Muscle of back (tissue), 11 donors: ENCODE measurements around the gene AKAP13. TPM values are rescaled to one million over a fixed set of nuclear protein-coding genes. Genes with fewer than 3 reads are reported as not detected.
"Not testable (repeated sequence)": the region's sequence is repeated elsewhere in the genome, so short reads cannot be mapped to it uniquely, and the experiment has no call there.

Source experiments
- DNase-seq, 3 donors: peaks; one replicate each; pipeline versions ENCODE4 v3.0.0 to v3.0.0-alpha.2; 2013
- polyA plus RNA-seq, 10 donors: library from polyadenylated mRNA; unstranded; fragments of 120-200 nt; gene quantifications; one replicate each; pipeline ENCODE4 v1.2.1, GENCODE V29; 2013; ENCODE audit not compliant: insufficient read length in 10 of 10

Gene AKAP13
- polyA plus RNA-seq, 10 donors, result 58.9 to 89.6 (median 65.7) TPM

DNA sequence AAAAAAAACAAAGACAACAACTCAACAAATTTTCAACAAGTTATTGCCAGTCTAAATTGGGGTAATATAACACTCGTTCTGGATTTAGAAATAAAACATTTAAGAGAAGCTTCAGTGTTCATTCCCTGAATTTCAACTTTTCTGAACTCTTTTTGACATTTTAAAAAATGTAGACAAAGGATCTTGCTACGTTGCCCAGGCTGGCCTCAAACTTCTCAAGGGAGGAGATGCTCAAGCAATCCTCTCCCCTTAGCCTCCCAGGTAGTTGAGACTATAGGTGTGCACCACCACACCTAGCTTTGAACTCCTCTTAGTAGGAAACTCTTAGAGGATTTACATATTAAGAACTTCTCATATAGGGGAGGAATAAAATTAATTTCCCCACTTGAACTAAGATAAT lies 91.9 kb downstream of the AKAP13 start:
- DNase-seq, result no peak

DNA sequence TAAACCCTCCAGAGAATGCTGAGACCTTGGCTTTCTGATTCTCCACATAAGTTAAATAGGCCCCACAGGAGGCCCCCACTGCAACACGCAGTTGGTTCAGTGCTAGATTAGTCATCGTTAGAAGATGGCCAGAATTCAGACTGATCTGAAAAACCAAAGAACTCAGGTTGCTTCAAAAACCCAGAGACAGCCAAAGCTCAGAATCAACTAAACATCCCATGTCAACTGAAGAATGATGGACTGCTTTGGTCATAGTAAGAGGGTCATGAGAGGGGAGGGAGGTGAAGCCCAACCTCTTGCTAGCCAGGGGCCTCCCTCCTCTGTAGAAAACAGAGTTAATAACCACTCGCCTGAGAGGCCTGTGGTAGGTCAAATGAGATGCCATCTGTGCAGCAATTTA lies 93.1 kb downstream of the AKAP13 start:
- peak in 2 of 3 donors; percentile 40 to 46 for DNase-seq

DNA sequence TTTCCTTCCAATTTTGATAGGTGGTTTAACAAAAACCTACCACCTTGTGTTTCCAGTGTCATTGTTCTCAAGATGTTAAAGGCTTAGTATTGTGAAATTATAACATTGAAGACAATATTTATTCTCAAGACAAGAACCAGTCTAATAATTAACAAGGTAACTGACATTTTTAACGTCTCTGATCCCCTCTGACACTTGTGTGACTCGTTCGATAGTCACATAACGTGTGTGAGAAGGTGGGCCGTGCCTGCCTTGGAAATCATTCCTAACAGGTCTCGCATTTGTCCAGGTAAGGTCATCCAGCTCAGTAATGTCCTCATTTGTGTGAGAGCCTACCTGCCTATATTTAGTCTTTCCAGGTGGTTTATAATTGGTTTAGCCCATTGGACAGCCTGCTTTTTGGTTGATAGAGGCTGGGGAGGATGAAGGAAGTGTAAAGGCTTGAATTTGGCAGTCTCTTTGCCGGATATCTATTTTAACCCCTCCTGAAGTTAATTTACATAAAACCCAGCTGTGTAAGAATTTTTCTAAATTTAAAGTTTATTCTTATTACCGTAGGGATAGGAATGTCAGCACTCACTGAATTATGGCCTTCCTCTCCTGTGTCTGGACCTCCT lies 94.4 kb downstream of the AKAP13 start:
- no peak for DNase-seq

DNA sequence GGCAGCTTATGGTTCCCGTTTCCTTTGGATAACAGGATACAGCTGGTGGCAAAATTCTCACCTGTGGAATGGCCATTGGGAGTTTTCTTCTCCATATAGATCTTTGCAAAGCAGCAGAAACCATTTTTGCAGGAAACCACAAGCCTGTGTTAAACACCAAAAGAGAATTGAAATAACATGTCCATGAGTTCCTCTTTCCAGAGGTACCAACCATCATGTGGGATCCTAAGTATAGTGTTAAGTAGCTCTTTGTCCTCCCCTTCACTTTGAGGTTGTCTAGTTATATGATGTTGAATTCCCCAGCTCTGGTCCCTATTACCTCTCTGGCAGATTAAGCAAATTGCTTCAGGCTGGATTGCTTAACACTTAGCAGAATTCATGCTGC lies 94.9 kb downstream of the AKAP13 start:
- DNase-seq, result no peak

DNA sequence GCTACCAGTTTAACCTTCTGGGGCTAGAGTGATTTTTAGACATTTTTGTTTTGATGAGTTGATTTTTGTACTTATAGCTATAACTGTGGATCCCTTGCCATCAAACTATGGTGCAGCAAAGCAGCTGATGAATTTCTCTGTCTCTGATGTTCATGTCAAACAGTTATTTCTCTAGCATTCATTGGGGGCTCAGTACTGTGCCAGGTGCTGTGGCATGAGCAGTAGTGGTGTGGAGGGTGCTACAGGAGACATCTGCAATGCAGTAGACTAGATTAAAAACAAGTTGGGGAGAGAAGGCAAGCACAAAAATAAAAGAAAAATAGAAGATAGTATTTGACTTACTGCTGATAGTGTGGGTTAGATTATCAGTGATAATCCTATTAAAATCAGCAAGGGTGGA lies 95.3 kb downstream of the AKAP13 start:
- DNase-seq, result no peak

DNA sequence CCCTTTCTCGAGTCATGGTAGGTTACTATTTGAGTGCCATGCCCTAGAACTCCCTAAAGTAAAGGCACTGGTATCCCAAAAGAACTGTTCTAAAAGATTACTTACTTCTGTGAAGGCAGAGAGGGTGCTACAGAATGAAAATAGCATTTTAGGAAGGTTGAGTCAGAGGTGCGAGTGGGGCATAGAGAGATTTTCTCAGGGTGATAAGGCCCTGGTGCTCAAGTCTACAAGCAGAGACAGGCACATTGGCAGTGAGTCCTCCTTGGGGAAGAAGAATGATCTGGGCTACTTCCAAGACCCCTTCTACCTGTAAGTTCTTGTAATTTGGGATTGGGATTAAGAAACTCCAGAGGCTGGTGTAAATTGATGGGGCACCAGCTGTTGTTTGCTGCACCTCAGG lies 96.7 kb downstream of the AKAP13 start:
- DNase-seq, result no peak

DNA sequence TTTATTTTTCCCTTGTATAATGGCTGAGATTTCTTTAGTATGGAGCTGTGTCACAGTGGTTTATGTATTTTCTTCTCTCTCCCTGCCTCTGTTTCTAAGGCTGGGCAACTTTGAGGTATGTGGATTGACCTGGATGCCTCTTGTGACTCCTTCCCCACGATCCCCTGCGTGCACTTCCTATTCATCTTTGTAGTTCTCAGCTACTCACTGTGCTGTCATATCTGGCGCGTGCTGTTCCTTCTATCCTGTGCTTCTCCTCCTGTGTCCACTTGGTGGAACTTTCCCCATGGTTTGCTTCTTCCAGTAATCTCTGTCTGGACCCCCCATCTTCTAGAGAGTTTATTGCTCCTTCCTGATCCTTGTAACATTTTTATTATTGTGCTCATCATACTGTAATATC lies 97.3 kb downstream of the AKAP13 start:
- no peak for DNase-seq

DNA sequence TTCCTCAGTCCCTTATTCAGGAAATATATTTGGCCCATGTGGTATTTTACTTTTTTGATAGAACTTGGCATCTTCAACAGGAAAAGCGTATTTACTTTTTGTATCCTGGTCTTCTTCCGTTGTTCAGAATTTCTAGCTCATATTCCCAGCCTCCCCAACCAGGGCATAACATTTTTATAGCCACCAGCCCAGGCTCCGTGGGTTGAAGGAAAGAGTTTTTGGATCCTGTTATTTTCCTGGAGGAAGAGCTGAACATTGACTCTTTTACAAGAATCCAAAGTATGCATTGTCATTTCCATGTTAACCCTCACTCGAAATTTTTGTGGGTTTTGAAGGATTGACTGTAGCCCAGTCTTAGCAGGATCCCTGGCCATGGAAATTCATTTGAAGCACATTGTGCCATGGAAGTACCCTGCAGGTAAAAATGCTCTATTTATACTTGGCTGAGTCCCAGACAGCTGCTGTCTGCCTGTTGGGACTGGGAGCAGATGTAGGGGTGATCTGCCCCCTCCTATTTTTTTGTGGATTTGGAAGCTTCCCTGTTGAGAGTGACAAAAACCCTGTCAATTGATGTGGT lies 98.8 kb downstream of the AKAP13 start:
- peak in 2 of 3 donors; percentile 47 to 57 for DNase-seq

DNA sequence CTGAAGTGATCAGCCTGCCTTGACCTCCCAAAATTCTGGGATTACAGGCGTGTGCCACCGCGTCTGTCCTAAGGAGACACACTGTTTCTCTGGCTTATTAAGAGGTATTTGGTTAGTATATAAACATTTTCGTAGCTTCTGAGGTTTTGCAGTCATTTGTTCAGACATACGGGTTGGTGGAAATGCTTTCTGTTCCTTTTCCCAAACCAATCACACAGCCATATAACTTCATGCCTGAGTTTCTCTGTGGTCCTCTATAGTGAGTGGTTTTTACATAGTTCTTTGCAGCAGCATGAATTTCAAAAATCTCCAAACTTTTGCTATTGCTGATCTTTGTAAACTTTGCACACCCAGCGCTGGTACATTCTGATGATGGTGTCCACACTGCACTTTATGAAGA lies 100.5 kb downstream of the AKAP13 start:
- no peak for DNase-seq

DNA sequence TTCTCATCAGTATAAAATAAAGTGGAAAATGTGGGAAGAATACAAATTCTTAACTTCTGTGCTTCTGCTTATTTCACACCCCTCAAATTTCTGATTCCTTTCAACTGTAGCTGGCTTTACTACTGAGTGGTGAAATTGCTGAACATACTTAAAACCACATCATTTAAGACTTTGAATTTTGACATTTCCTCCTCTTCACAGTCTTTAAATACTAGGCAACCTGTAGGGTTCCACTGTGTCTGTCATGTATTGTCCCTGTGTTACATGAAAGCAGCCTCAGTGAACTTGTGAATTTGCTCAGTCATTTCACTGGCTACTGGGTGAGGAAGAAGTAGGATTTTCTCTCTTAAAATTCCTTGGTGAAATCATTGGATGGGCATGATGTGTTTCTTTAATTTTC lies 101.1 kb downstream of the AKAP13 start:
- DNase-seq, result not testable (repeated sequence)

DNA sequence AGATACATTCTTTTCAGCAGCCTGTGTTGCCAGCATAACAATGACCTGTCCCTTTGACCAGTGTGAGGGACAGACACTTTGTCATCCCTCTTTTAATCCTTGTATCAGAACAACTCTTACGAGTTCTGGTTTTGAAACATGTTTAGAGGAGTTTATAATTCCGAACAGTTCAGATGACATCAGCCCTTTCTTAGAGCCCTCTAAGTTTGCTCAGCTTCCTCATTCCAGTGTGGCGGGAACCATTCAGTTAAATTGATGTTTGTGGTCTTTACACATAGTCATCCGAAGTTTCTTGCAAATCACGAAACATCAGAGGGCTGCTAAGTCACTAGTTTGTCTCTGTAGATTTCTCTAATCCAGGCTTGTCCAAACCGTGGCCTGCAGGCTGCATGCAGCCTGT lies 102.5 kb downstream of the AKAP13 start:
- DNase-seq, result peak in 1 of 3 donors; percentile 59

DNA sequence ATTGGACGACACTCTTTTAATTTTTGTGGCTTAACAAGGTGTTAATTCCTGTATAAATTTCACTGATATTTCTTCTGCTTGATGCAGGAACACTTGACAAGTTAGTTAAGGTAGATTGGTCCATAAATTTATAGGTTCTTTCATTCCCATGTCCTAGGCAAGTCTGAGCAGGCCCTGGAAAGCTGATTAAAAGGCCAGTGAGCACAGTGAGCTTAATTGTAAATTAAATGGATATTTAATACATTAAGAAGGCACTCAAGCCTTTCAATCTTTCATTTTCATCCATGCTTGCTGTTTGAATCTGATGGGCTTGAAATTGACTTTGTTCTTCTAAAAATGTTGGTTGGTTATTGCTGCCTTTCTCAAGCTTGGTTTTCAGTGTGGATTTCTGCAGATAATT lies 103.6 kb downstream of the AKAP13 start:
- not testable (repeated sequence) for DNase-seq

DNA sequence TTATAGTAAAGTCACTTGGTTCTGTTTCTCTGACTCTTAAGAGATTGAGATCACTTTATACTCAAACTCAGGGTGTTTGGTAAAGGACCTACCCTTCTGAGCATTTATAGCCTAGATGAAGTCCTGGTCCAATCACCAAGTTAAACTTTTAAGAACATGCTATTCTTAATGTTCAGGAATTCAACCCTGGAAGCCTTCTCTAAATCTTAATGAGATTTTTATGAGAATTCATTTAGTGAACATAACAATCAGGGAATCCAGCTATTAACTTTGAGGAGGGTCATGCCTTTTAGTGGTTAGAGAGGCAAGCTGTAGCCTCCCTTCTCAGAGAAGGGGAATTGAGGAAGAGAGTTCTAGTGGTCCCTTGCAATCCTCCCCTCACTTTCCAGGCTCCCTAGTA lies 104.5 kb downstream of the AKAP13 start:
- DNase-seq, result not testable (repeated sequence)

DNA sequence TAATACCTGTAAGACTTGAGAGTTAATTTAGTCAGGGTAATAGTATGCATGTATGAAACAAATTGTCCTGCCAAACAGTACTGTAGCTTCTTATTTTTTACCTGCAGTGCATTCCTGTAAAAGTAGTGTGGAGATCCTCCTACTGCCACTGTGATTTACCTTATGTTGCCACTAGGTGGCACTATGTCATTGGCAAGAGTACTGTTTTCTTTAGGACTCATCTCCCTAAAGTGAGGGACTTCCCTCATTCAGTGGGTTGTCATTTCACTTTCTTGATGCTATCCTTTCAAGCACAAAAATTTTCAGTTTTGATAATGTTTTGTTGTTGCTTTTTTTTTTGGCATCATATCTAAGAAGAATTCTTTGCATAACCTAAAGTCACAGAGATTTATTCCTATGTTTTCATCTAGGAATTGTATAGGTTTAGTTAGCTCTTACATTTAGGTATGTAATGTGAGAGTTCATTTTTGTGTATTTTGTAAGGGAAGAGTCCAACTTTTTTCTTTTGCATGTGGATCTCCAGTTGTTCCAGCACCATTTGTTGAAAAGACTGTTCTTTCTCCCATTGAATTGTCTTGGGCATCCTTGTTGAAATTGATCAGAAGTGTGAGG lies 105.7 kb downstream of the AKAP13 start:
- DNase-seq, result peak; percentile 76 to 87 (median 84)

DNA sequence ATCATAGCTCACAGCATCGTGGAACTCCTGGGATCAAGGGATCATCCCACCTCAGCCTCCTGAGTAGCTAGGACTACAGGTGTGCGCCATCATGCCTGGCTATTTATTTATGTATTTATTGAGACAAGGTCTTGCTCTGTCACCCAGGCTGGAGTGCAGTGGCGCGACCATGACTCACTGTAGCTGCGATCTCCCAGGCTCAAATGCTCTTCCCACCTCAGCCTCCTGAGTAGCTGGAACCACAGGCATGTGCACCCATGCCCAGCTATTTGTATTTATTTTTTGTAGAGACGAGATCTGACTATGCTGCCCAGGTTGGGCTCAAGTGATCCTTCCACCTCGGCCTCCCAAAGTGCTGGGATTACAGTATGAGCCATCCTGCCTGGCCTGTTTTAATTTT lies 107.4 kb downstream of the AKAP13 start:
- DNase-seq, result not testable (repeated sequence)

DNA sequence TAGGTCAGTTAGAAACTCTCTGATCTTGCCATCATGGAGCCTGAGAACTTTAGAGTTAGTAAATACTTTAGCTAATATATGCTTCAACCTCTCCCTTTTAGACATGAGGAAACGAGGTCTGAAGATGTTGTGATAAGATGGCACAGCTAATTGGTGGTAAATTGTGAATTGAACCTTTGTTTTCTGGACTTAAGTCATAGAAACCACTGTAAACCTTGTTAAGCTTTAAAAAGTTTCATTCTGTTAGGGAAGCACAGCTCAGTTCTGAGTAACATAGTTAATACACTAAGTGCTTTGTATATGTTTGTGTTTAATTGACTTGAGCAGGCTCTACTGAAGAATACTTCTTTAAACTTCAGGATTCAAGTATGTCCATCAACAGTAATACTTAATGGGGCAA lies 108.6 kb downstream of the AKAP13 start:
- DNase-seq, result no peak

DNA sequence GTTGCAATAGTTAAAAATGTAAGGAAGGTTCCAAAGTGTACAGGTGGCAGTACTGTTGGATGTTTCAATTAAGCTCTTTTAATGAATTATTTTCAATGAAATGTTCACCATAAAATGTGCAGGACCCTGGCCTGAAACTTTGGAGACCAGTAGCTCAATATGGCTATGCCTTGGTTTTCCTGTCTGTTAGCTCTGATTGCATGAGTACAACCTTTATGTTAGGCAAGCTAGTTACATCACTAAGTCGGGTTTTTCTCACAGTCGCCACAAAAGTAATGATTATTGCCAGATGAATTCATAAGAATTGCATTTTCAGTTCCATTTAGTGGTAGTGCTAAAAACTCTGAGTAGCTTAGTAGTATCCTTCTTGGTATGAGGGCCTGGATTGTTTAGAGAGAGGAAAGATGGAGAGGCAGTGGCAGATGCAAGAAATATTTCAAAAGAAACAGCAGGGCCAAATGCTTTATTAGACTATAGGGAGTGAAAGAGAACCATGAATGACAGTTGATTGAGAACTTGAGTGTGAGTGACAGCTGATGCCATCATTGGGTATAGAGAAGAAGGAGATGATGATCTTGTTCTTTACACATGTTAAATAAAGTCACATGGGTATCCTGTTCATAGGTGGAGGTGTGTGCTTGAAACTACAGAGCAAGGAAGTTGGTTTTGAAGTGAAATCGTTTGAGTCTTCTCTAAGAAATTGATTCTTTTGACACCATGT lies 109.5 kb downstream of the AKAP13 start:
- DNase-seq, result no peak

DNA sequence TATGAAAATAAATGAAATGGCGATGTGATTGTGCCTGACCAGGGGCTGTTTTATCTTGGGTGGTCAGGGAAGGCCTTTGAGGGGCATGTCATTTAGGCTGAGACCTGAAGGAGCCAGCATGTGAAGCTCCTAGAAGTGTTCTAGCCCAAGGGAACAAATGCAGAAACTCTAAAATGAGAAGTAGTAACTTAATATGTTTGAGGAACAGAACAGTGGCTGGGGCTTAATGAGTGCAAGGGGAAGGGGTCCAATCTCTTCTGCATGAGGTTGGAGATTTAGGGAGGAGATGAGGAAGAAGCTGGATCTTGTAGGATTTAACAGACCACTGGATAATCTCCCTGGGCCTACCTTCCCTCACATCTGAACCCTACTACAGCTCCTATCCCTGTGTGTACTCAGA lies 110.5 kb downstream of the AKAP13 start:
- no peak for DNase-seq

DNA sequence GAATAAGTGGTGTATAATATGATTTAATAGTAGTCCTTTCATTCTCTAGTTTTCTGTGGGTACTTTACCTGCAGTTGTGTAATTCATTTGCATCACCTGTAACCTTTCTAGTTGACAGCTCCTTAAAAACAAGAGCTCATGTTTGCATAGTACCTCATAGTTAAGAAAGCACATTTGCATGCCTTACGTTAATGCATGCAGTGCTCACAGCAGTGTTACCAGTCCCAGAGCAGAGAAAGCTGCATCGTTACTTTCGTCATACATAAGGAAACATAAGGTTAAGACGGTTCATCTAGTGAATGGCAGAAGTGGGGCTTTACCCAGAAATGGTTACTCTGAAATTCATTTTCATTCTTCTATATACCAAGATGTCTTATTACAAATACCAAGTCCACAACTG lies 111.3 kb downstream of the AKAP13 start:
- DNase-seq, result no peak

DNA sequence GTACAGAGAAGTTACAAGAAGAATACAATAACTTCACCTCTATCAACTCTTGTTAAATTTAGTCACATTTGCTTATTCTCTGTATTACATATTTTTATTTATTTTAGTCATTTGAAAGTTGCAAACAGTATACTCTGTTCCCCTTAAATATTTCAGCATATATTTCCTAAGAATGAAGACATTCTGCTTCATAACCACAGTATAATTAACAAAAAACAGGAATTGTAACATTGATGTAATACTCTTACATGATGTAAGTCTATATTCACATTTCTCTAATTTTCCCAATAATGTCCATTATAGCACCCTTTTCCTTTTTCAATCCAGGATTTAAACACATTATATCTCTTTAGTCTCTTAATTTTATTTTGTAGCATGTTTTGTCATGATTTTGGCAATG lies 112.0 kb downstream of the AKAP13 start:
- no peak for DNase-seq

DNA sequence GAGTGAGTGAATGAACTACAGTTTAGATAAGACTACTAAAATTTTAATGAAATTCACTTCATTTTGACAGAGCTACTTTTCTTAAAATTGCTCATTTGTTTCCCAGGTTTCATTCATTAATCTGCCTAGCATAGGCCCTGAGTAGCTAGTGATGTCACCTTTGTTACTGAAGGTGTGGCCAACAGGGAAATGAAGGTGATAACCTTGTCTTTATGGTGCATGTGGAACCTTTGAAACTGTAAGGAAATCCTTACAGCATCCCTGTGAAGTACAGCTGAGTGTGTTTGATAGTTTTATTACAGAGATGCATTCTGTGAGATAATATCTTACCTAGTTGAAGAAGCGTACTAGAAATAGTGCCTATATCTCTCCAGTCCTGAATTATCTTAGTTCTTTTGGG lies 112.9 kb downstream of the AKAP13 start:
- DNase-seq, result no peak

DNA sequence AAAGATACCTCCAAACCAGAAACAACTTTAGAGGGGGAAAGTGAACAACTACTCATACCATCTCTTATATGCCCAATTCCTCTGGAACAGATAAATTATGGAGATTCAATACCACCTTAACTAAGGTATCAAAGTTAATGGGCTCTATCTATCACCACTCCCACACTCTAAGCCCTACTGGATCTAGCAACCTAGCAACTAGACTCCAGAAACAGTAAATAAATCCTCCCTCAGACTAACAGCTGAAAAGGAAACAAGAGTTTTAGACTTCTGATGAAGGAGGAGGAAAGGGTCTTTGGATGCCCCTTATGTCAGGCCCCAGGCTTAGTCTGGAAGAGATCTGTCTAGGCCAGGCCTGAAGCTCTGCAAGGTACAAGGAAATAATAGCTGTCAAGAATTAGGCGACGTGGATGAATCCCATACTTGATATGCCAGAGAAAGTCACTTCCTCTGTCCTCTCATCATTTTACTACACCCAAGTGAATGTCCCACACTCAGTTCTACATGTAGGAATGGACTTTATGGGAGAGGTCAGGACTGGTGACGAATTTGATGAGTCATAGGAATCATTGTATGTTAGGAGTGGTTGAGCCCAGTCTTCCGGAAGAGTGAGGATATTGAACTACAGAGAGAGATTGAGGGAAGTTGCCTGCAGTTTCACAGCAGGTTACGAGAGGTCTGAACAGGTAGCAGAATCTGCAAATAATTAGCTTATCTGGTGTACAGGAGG lies 113.8 kb downstream of the AKAP13 start:
- DNase-seq, result peak in 1 of 3 donors; percentile 35
